Activated T-cell treated with anti-CD3 and anti-CD28 coated beads for 48 hours (primary cell): ENCODE measurements around the gene CEP120.
"Not testable (repeated sequence)": the region's sequence is repeated elsewhere in the genome, so short reads cannot be mapped to it uniquely, and the experiment has no call there.

Source experiments
- DNase-seq: peaks from one replicate; pipeline ENCODE4 v3.0.0-alpha.2; 2020; ENCODE audit warnings: low read depth

CEP120 gene

GRCh38 chr5:123423278-123424149, at the start of gene CEP120:
Gene CEP120, minus strand, starts transcription at chr5:123423403. Its CDS starts 405 bp downstream, at chr5:123422998.
- DNase-seq, result peak; percentile 92

GRCh38 chr5:123472150-123472924, 49.1 kb upstream of the CEP120 start:
- no peak for DNase-seq

GRCh38 chr5:123471385-123471784, 48.2 kb upstream of the CEP120 start:
- no peak for DNase-seq

GRCh38 chr5:123466839-123467238, 43.6 kb upstream of the CEP120 start:
- DNase-seq, result not testable (repeated sequence)

GRCh38 chr5:123460296-123460729, 37.1 kb upstream of the CEP120 start:
- peak; percentile 8 for DNase-seq

- DNase-seq, result not testable (repeated sequence)
Observed at GRCh38 chr5:123458994-123459393, 35.8 kb upstream of the CEP120 start.

GRCh38 chr5:123456242-123456641, 33.0 kb upstream of the CEP120 start:
- no peak for DNase-seq

GRCh38 chr5:123455640-123456039, 32.4 kb upstream of the CEP120 start:
- no peak for DNase-seq

- DNase-seq, result no peak
Observed at GRCh38 chr5:123455095-123455494, 31.9 kb upstream of the CEP120 start.

GRCh38 chr5:123454259-123454911, 31.2 kb upstream of the CEP120 start:
- no peak for DNase-seq

GRCh38 chr5:123452401-123452800, 29.2 kb upstream of the CEP120 start:
- DNase-seq, result no peak

GRCh38 chr5:123451047-123451446, 27.8 kb upstream of the CEP120 start:
- no peak for DNase-seq

- DNase-seq, result no peak
Observed at GRCh38 chr5:123450640-123451039, 27.4 kb upstream of the CEP120 start.

GRCh38 chr5:123450114-123450513, 26.9 kb upstream of the CEP120 start:
- DNase-seq, result no peak

- no peak for DNase-seq
Observed at GRCh38 chr5:123449424-123449974, 26.3 kb upstream of the CEP120 start.

GRCh38 chr5:123448743-123449142, 25.5 kb upstream of the CEP120 start:
- no peak for DNase-seq

GRCh38 chr5:123448017-123448617, 24.9 kb upstream of the CEP120 start:
- no peak for DNase-seq

GRCh38 chr5:123444016-123444415, 20.8 kb upstream of the CEP120 start:
- DNase-seq, result no peak

- DNase-seq, result peak; percentile 34
Observed at GRCh38 chr5:123441408-123441807, 18.2 kb upstream of the CEP120 start.

GRCh38 chr5:123440456-123441181, 17.4 kb upstream of the CEP120 start:
- DNase-seq, result no peak

- DNase-seq, result no peak
Observed at GRCh38 chr5:123439709-123440108, 16.5 kb upstream of the CEP120 start.
